NCI-H2081 treated with DMSO at 0.1 percent for 48 hours (cell line): Measurements from ENCODE around the gene MFSD12.
"Not testable (repeated sequence)": the region's sequence is repeated elsewhere in the genome, so short reads cannot be mapped to it uniquely, and the experiment has no call there.

ENCODE experiments used
- DNase-seq: peaks from one replicate; lab custom pipeline; 2025; lab: John Stamatoyannopoulos, UW

The MFSD12 gene

GRCh38 chr19:3536429-3537100, 20.8 kb downstream of the MFSD12 start:
- no peak for DNase-seq

- DNase-seq, result no peak
Measured at GRCh38 chr19:3535981-3536380, 21.4 kb downstream of the MFSD12 start.

- no peak for DNase-seq
Measured at GRCh38 chr19:3535563-3535965, 21.8 kb downstream of the MFSD12 start.

DNA sequence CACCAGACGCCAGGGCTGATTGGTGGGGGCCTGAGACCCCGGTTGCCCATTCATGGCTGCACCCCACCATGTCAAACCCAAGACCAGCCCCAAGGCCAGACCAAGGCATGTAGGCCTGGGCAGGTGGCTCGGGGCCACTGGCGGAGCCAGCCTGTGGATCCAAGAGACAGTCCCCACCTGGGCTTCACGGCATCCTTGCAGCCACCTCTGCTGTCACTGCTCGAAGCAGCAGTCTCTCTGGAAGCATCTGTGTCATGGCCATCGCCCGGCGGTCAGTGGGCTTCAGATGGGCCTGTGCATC, 22.2 kb downstream of the MFSD12 start:
- DNase-seq, result no peak

DNA sequence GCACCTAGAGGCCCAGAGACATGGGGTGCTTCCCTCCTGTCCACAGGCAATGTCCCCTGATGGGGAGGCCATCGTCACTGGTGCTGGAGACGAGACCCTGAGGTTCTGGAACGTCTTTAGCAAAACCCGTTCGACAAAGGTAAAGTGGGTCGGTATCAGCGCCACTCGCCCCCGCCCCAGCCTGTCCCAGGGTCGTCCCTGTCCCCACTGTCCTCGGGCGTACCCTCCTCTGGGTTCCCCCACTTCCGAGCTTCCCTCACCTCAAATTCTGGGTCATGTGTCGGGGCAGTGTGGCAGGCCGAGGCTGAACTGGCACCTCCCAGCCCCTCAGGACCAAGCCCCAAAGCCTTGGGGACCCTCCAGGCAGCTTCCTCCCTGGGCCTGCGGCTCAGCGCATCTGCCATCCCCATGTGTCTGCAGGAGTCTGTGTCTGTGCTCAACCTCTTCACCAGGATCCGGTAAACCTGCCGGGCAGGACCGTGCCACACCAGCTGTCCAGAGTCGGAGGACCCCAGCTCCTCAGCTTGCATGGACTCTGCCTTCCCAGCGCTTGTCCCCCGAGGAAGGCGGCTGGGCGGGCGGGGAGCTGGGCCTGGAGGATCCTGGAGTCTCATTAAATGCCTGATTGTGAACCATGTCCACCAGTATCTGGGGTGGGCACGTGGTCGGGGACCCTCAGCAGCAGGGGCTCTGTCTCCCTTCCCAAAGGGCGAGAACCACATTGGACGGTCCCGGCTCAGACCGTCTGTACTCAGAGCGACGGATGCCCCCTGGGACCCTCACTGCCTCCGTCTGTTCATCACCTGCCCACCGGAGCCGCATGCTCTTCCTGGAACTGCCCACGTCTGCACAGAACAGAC, 22.8 kb downstream of the MFSD12 start:
- DNase-seq, result no peak

DNA sequence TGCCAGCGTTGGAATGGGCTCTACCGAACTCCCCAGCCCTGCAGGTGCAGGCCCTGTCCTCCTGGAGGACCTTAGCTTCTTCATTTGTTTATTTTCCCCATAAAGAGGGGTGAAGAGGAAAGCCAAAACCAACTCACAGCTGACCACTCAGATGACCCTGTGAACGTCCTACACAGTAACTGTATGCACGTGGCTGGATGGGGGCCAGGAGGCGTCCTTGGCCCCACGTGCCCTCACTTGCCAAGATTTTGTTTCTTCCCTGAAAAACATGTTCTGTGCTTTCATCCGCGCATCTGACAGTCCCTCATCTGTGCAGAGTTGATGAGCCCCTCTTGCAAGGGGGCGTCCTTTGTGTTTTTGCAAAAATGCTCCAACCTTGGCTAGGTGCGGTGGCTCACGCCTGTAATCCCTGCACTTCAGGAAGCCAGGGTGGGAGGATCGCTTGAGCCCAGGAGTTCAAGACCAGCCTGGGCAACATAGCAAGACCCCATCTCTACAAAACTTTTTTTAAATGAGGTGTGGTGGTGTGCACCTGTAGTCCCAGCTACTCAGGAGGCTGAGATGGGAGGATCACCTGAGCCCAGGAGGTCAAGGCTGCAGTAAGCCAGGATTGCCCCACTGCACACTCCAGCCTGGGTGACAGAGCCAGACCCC, 23.7 kb downstream of the MFSD12 start:
- no peak for DNase-seq

DNA sequence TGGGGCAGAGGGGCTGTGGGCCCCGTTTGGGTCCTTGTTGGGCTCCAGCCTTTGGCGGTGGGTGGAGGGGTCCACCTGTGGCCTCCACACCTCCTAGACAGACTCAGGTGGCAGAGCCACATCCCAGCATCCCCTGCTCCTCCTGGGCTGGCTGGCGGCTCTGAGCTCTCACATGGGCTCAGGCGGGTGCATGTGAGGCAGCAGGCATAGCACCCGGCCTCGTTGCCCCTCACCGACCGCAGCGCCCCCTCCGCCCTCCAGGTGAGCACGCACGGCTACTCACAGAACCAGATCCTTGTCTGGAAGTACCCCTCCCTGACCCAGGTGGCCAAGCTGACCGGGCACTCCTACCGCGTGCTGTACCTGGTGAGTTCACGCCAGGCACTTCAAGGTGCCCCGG, 24.4 kb downstream of the MFSD12 start:
- DNase-seq, result no peak

DNA sequence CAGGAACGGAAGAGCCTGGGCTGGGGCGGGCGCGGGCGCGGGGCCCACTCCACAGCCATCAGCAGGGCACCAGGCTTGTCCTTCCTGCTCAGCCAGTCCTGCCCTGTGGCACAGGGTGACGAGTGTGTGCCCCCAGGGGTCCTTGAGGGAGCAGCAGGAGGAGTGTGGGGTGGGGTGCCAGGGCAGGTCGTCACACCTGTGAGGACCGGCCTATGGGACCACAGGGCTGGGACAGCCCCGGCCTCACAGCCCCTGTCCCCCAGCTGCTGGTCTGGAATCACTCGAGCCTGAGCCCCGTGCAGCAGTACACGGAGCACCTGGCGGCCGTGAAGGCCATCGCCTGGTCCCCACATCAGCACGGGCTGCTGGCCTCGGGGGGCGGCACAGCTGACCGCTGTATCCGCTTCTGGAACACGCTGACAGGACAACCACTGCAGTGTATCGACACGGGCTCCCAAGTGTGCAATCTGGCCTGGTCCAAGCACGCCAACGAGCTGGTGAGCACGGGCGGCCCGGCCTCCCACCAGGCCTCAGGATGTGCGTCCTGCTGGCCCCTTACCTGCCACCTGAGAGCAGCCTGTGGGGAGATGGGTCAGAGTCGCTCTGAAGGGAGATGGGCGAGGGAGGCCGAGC, 25.1 kb downstream of the MFSD12 start:
- no peak for DNase-seq

- no peak for DNase-seq
Measured at GRCh38 chr19:3531716-3532115, 25.7 kb downstream of the MFSD12 start.

DNA sequence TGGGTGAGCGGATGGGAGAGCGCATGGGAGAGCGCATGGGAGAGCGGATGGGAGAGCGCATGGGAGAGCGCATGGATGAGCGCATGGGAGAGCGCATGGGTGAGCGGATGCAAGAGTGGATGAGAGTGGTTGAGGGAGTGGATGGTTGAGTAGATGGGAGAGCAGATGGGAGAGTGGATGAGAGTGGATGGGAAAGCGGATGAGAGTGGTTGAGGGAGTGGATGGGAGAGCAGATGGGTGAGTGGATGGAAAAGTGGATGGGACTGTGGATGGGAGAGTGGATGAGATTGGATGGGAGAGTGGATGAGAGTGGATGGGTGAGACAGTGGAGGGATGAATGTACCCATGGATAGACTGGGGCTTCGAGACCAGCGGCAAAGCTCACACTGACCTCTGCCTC, 27.0 kb downstream of the MFSD12 start:
- DNase-seq, result no peak

GRCh38 chr19:3529299-3529698, 28.1 kb downstream of the MFSD12 start:
- not testable (repeated sequence) for DNase-seq

DNA sequence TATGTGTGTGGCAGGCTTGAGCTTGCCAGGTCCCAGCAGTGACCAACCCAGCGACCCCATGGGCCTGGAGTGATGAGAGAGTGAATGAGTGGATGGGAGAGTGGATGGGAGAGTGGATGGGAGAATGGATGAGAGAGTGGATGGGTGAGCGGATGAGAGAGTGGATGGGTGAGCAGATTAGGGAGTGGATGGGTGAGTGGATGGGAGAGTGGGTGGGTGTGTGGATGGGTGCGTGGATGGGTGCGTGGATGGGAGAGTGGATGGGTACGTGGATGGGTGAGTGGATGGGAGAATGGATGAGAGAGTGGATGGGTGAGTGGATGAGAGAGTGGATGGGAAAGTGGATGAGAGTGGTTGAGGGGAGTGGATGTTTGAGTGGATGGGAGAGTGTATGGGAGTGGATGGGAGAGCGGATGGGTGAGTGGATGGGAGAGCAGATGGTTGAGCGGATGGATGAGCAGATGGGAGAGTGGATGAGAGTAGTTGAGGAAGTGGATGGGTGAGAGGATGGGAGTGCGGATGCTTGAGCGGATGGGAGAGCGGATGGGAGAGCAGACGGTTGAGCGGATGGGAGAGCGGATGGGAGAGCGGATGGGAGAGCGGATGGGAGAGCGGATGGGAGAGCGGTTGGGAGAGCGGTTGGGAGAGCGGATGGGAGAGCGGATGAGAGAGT, 28.7 kb downstream of the MFSD12 start:
- no peak for DNase-seq

GRCh38 chr19:3528080-3528479, 29.3 kb downstream of the MFSD12 start:
- no peak for DNase-seq

DNA sequence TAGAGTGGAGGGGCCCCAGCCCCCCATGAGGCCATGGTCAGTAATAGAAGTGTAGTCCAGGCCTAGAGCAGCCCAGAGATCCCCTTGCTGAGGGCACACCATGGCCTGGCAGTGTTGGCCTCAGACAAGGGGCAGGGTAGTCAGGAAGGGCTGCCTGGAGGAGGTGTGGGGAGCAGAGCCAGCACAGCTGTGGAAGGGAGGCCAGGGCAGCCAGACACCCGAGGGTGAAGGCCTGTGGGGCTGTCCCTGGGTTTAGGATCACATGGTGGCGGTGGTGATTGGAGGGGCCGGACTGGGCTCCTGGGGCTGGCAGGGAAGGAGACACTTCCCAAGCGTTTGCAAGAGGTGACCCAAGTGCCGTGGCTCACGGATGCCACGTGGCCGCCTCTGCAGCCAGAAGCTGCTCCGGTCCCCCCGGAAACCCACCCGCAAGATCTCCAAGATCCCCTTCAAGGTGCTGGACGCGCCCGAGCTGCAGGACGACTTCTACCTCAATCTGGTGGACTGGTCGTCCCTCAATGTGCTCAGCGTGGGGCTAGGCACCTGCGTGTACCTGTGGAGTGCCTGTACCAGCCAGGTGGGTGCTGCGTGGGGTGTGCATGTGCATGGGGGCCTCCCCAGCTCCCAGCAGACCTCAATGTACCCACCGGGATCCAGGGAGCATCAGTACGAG, 30.0 kb downstream of the MFSD12 start:
- no peak for DNase-seq

DNA sequence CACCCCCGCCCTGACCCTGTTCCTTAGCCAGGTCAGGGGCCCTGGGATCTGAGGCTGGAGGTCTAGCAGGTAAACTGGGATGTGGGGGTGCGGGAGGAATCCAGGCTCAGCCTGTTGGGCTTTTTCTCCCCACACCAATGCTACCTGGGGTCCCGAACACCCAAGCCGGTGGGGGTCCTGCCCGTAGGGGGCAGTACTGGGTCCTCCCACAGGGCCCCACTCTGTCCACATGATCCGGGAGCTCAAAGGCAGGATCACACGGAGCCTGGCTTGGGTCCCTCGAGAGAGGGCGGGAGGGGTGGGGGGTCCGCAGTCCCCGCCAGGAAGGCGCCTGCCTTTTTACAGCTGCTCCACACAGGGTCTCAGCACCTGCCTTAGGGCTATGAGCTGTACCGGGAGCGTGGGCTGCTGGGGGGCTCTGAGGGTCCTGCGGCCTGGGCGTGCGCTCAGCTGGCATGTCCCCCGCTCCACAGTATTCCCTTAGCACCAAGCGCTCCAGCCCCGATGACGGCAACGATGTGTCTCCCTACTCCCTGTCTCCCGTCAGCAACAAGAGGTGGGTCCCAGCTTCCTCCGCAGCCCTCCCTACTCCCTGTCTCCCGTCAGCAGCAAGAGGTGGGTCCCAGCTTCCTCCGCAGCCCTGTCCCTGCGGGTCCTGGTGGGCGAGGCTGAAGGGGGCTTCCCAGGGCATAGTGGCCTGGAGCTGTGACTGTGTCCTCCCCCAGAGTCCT, 30.7 kb downstream of the MFSD12 start:
- no peak for DNase-seq

GRCh38 chr19:3524904-3525451, 32.4 kb downstream of the MFSD12 start:
- DNase-seq, result no peak

DNA sequence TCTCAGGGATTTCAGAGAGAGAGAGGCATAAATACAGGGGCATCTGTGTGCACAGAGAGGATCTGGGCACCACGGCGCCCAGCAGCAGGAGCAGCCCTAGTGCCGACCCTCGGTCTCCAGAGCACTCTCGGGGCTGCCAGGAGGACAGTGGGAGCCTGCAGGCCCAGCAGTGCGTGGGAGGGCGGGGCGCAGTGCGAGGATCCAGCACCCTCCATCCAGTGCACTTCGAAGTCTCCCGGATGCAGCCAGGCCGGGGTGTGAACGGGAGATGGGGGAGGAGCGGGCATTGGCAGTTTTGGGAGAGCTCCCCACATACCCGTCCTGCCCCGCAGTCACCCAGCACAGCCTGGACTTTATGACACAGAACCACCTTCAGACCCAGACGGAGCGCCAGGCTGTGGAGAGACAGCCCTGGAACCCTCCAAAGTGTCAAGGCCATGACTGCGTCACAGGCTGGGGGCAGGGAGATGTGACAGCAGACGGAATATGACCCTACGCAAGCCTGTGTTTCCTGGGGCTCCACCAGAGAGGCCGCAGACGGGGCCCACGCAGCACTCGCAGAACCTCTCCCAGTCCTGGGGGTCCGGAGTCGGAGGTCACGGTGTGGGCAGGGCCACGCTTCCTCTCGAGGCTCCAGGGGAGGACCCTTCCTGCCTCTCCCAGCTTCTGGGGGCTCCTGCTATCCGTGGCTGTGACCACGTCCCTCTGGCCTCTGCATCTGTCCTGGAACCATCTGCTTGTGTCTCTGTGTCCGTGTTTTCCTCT, 33.1 kb downstream of the MFSD12 start:
- DNase-seq, result no peak

GRCh38 chr19:3523361-3524077, 33.9 kb downstream of the MFSD12 start:
- DNase-seq, result no peak
